GM12874 (cell line): ENCODE results near the gene AQP1.

ENCODE experiments used
- CTCF ChIP-seq: IDR thresholded peaks from 2 replicates; pipeline ENCODE4 v1.5.1; 2011; ENCODE audit warnings: low read depth, mild to moderate bottlenecking, control low read depth, low read length, moderate library complexity; ENCODE audit not compliant: insufficient read depth

AQP1 gene

GRCh38 chr7:30938435-30939316, 27.0 kb downstream of the AQP1 start:
- TF ChIP-seq CTCF: peak; percentile 98

- no peak for TF ChIP-seq CTCF
These were observed 30.1 kb downstream of the AQP1 start for GRCh38 chr7:30941582-30942323.

GRCh38 chr7:30950197-30950596, 38.5 kb downstream of the AQP1 start:
- no peak for TF ChIP-seq CTCF

DNA sequence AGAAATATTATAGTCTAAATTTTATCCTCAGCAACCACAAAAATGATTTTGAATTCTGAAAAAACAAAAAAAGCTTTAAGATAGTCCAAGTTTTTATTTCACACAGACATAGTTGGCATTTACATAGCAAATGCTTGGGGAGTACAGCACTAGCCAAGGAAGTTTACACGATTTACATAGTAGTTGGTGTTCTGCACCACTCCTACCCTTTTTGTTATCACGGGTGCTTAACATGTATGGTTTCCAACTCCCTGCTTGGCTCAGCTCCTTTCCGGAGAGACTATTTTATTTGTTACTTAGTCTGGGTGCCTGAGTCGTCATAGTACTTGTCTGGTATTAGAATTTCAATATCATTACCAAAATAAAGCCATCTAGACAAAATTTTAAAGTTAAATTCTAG, 43.3 kb downstream of the AQP1 start:
- no peak for TF ChIP-seq CTCF

GRCh38 chr7:30956704-30957103, 45.1 kb downstream of the AQP1 start:
- no peak for TF ChIP-seq CTCF

DNA sequence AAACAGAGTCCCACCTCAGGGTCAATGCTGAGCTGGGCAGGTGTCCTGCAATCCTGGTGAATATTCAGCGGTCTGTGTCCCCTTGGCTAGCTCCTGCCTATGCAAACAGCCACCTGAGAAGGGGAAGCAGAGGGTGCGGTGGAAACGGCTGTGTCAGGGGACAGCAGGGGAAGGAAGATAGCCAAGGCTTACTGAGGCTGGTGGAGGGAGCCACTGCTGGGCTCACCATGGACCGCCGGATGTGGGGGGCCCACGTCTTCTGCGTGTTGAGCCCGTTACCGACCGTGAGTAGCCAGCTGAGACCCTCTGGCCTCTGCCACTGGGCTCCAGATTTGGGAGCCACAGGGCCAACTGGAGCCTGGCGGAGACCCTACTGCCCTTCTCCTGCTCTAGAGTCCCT, 52.2 kb downstream of the AQP1 start, which contains the start of gene GHRHR:
TSS of gene GHRHR (plus strand) at position 112 of the 400 bp plus-strand sequence. CDS start at position 228, 116 bp downstream.
- no peak for TF ChIP-seq CTCF

DNA sequence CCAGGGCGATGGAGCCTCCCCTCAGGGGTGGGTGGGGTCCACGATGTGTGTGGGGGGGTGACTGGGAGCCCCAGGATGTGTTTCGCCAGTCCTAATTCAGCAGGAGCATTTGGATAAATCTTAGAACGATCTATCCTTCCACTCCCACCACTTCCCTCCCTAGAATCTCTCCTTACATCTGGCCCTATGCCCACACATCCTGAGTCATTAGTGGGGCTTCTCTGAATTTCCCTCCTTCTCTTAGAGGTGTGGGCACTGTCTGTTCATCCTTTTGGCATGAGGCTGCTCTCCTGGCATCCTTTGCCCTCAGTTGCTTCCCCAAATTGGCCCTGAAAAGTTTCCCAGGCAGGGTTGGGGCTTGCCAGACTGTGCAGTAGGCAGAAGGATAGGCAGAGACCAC, 53.7 kb downstream of the AQP1 start:
- no peak for TF ChIP-seq CTCF
